HG03025 (cell line): Measurements from ENCODE around the gene MEGF11.
"Not testable (repeated sequence)": the region's sequence is repeated elsewhere in the genome, so short reads cannot be mapped to it uniquely, and the experiment has no call there.

Experiments
- ATAC-seq: cut with Tn5 transposase; IDR thresholded peaks from one replicate; pipeline ENCODE4 v1.9.1; 2021; ENCODE audit warnings: mild to moderate bottlenecking, moderate library complexity; ENCODE audit not compliant: unreplicated experiment, low FRiP score

Gene MEGF11

GRCh38 chr15:65875458-65875857 lies 378.1 kb downstream of the MEGF11 start:
- no peak for ATAC-seq

GRCh38 chr15:65873256-65873655 lies 380.3 kb downstream of the MEGF11 start:
- ATAC-seq = no peak

- not testable (repeated sequence) for ATAC-seq
Observed at GRCh38 chr15:65872596-65872995, 381.0 kb downstream of the MEGF11 start.

GRCh38 chr15:65871886-65872285 lies 381.7 kb downstream of the MEGF11 start:
- ATAC-seq = not testable (repeated sequence)

- ATAC-seq = no peak
Observed at GRCh38 chr15:65870889-65871533, 382.5 kb downstream of the MEGF11 start.

- peak; percentile 6 for ATAC-seq
Observed at GRCh38 chr15:65869954-65870871, 383.3 kb downstream of the MEGF11 start.

GRCh38 chr15:65869126-65869953 lies 384.2 kb downstream of the MEGF11 start, which contains the start of gene RAB11A:
Gene RAB11A (plus strand): TSS chr15:65869491. CDS start chr15:65869586, 95 bp downstream.
- ATAC-seq = peak; percentile 84

GRCh38 chr15:65868546-65869125 lies 384.9 kb downstream of the MEGF11 start:
- ATAC-seq = no peak

- not testable (repeated sequence) for ATAC-seq
Observed at GRCh38 chr15:65867933-65868332, 385.6 kb downstream of the MEGF11 start.

- ATAC-seq = no peak
Observed at GRCh38 chr15:65867244-65867643, 386.3 kb downstream of the MEGF11 start.

GRCh38 chr15:65863106-65863505 lies 390.4 kb downstream of the MEGF11 start:
- no peak for ATAC-seq

GRCh38 chr15:65862682-65863081 lies 390.9 kb downstream of the MEGF11 start:
- no peak for ATAC-seq

- ATAC-seq = no peak
Observed at GRCh38 chr15:65857718-65858402, 395.7 kb downstream of the MEGF11 start.

- ATAC-seq = no peak
Observed at GRCh38 chr15:65856821-65857455, 396.6 kb downstream of the MEGF11 start.

- ATAC-seq = no peak
Observed at GRCh38 chr15:65851981-65852380, 401.6 kb downstream of the MEGF11 start.

- ATAC-seq = no peak
Observed at GRCh38 chr15:65847989-65848388, 405.6 kb downstream of the MEGF11 start.

- no peak for ATAC-seq
Observed at GRCh38 chr15:65845826-65846519, 407.6 kb downstream of the MEGF11 start.
